AG10803 (cell line): ENCODE data around the gene GSTA3.

Source experiments
- DNase-seq: peaks from one replicate; pipeline ENCODE4 v3.0.0; 2010; ENCODE audit warnings: low read depth
- H3K4me3 ChIP-seq: 2 replicates; pipeline ENCODE4 v1.5.1; 2011; ENCODE audit warnings: mild to moderate bottlenecking, low read length, control low read depth
- TF ChIP-seq, protein P1 (sequence below): conservative IDR thresholded peaks from 2 replicates; pipeline ENCODE4 v1.5.1; 2011; ENCODE audit warnings: mild to moderate bottlenecking, low read length, control low read depth, inconsistent platforms

GSTA3 gene

DNA sequence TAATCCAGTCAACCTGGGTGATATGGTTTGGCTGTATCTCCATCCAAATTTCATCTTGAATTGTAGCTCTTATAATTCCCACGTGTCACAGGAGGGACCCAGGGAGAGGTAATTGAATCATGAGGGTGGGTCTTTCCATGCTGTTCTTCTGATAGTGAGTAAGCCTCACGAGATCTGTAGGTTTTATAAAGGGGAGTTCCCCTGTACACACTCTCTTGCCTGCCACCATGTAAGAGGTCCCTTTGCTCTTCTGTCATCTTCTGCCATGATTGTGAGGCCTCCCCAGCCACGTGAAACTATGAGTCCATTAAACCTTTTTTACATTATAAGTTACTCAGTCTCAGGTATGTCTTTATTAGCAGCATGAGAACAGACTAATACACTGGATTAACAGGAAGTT, 19.5 kb downstream of the GSTA3 start:
- TF ChIP-seq, protein P1, sequence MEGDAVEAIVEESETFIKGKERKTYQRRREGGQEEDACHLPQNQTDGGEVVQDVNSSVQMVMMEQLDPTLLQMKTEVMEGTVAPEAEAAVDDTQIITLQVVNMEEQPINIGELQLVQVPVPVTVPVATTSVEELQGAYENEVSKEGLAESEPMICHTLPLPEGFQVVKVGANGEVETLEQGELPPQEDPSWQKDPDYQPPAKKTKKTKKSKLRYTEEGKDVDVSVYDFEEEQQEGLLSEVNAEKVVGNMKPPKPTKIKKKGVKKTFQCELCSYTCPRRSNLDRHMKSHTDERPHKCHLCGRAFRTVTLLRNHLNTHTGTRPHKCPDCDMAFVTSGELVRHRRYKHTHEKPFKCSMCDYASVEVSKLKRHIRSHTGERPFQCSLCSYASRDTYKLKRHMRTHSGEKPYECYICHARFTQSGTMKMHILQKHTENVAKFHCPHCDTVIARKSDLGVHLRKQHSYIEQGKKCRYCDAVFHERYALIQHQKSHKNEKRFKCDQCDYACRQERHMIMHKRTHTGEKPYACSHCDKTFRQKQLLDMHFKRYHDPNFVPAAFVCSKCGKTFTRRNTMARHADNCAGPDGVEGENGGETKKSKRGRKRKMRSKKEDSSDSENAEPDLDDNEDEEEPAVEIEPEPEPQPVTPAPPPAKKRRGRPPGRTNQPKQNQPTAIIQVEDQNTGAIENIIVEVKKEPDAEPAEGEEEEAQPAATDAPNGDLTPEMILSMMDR = no peak
- no peak overlapping the region for H3K4me3 ChIP-seq
- no peak for DNase-seq

DNA sequence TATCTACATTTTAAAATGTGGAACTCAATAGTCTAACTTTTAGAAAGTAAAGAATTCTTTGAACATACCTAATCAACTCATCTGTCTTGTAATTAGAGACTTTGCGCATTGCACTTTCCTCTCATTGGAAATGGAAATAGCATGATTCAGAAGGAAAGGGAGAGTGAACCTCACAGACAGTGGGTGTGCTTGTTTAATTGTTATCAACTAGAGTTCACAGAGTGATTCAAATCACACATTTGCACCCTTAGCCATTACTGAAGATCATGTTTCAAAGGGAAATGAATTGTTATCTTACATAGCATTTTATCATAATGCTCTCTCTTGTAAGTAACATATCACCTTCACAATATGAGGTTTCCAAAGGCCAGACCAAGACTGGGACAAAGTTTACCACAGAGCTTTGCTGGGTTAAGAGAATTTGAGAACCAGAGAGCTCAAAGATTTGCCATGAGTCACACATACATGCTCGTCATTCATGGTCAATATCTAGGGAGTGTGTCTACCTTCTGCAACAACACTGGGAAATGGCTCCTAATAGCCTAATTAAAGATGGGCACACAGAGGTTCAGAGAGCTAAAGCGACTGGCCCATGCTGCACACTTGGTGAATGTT, 21.5 kb downstream of the GSTA3 start:
- no peak overlapping the region for H3K4me3 ChIP-seq
- TF ChIP-seq, protein P1 = no peak
- no peak for DNase-seq

DNA sequence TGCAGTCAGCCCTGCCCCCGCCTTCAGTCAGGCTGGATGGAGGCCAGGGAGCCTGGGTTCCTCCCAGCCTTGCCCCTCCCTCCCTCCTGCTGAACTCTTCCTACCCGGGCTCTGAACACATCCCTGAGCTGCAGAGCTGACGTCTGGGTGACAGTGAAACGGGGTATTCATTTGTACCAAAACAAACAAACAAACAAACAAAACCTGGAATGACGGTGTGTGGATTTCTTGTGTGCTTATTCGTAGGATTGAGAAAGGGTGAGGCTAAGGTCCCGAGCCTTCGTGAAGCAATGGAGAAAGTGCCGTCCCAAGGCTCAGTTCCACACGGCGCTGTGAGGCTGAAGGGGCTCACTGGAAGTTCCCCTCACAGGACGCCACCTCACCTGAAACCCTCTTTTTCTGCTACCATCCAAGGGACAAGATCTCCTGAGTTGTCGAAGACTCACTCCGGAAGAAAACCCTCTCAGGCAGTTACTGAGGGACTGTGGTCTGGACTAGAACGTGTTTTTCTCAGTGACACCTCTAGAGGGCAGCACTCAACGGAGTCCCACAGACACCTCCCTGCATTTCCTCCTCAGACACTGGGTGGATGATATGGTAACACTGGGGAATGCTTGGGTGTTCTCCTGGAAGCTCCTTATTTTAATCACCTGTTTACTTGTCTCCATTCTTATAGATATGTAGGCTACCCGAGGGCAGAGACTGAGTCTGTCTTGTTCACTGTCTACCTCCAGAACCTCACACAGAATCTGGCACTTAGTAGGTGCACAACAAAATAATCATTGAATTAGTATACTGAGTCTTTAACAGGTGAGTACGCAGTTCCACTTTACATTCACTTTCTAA, 27.3 kb downstream of the GSTA3 start:
- TF ChIP-seq, protein P1 = peak; percentile 90
- DNase-seq = peak; percentile 64
- peak overlapping the region; percentile 70 for H3K4me3 ChIP-seq

DNA sequence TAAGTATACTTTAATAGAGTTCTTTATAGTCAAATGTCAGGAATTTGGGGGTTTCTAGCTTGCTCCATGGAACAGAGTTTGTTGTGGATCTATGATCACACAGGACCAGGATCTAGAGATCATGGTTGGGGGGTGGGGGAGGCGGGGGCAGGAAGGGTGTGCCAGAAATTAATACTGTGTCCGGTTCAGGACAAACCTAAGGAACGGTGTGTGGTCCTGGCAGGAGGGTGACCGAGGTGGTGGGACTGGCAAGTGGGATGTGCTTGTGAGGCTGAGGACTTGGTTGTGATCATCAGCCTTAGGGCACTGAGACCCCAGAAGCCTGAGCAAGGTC, 27.9 kb downstream of the GSTA3 start:
- DNase-seq = no peak
- TF ChIP-seq, protein P1 = no peak
- H3K4me3 ChIP-seq = no peak overlapping the region

DNA sequence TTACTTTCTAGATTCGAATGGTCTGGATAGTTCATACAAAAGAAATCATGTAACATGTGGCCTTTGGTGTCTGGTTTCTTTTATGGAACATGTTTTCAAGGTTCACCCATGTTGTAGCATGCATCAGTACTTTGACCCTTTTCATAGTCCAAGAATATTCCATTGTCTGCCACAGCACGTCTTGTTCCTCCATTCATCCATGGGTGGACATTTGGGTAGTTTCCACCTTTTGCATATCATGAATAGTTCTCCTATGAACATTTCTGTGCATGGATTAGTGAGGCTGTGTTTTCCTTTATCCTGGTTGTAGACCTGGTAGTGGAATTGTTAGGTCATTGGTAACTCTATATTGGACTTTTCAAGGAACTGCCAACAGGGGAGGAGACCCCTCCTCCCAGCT, 31.7 kb downstream of the GSTA3 start:
- H3K4me3 ChIP-seq = no peak overlapping the region
- DNase-seq = peak; percentile 8
- TF ChIP-seq, protein P1 = no peak

DNA sequence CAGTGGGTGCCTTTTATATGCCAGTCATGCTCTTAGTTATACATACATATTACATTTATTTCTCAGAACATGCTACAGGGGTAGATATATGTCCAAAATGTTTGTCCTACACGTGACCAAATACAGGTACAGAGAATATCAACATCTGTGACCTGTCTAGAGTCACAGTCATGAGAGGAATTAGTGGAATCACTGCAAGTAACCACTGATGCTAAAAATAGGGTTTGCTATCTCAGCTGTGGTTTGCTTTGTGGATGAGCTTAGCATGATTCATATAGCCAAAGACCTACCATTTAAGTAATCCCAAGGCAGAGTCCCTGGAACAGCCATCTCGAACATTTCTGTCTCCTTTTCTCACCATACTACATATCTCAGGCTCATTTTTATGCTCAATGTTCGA, 32.3 kb downstream of the GSTA3 start:
- TF ChIP-seq, protein P1 = no peak
- no peak overlapping the region for H3K4me3 ChIP-seq
- peak; percentile 91 for DNase-seq

DNA sequence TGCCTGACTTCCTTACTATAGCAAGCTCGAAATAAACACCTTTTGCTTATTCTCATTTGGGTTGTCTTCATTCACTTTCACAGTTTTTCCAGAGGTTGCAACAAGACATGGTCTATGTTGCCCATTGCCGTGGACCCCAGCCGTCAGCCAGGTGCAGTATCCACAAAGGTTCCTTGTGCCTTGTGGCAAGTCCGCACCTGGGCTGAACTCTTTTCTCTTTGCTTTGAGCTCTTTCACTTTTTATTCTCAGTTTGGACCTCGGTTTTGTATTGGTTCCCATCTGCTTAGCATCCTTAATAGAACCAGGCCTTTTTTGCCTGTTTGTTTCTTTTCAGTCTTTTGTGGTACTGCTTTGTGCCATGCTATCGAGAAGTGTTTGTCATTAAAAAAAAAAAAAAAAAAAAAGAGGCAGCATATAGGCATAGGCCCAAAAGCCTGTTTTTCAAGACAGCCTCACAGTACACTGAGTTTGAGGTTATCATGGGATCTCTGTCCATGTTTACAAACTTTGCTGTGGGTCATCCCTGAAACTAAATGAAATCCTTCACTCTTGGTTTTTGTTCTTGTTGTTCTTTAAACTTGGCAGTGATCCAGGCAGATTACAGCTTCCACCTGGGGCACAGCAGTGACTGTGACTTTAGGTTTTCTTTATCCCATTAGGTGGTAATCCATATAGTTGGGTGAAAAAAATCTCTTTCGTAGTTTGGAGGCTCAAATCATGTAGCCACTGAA, 33.3 kb downstream of the GSTA3 start:
- DNase-seq = no peak
- no peak overlapping the region for H3K4me3 ChIP-seq
- TF ChIP-seq, protein P1 = no peak
